ENCODE results near the gene HTR4. TPM values are rescaled to one million over a fixed set of nuclear protein-coding genes. Genes with fewer than 3 reads are reported as not detected.

The HTR4 gene
- total and polyA plus RNA-seq, 2 of the 4 experiments (the other 2 are of a cell fraction) = not detected

DNA sequence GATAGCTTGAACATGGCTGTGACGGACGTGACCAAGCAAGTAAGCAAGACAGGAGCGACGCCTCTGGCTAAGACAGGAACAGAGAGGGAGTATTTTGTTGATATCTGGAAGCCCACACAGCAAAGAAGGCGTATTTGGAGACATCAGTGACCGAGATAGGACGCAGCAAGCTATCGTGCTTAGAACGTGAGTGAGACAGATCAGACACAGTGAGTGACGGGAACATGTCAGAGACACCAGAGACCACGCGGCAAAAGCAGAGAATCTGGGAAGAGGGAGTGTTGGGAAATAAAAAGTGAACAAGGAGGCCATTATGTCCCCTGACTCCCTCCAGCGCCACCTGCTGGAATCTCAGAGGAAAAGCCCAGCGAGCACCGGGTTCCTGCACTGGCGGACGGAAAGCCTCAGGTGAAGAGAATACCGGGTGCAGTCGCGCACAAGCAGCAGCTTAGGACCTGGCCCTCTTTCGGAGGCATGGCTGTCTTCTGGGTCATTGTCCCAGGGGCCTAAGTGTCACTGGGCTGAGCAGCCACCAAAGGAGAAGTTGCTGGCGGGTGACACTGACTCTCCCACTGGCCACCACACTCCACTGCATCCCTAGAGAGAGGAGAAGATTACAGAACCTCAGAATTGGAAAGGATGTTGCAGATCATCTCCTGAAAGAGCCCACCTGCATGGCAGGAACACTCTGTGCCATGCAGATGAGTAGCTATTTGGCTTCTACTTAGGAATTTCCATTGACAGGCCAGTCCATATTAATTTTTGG lies 171.4 kb downstream of the HTR4 start (continued):
- TF ChIP-seq RAD21 (IDR thresholded peaks at IDR 0.05; ENCODE audit: low read length) (peak; percentile 44), POLR2A (IDR thresholded peaks at IDR 0.05; ENCODE audit: low read depth, low read length) (no peak)

DNA sequence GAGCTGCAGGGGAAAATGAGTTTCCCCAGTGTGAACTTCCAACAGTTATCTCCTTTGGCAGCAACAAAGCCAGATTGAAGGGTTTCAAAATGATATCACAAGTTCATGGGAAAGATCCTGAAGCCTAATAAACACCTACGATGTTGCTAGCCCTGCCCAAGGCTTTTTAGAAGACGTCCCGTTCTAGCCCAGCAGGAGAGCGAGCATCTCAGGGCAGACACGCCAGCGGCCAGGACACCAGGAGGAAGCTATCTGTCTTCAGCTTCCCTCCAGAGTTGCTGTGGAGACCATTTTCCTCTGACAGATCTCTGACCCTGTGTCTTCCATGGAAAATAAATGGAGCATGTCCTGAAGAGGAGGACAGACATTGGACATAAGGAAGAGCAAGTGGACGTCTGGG lies 172.1 kb downstream of the HTR4 start:
- Histone ChIP-seq H3K9ac (ENCODE audit: low read depth, low read length) (no peak overlapping the region), H3K9me1 (ENCODE audit: insufficient read depth, low read length) (no peaks in the 10 kb centered on the region), H2BK120ac (ENCODE audit: low read depth, low read length) (no peak overlapping the region), H3K14ac (replicated peaks; ENCODE audit: low read depth, low read length) (no peak overlapping the region), H2AK9ac (replicated peaks; ENCODE audit: low read depth, low read length, poor library complexity) (no peak overlapping the region), H4K8ac (ENCODE audit: low read depth in 2 of 2, low read length in 2 of 2) (no peak overlapping the region), H3K4me1 (ENCODE audit: control insufficient read depth, insufficient read depth, low read length) (no peaks in the 10 kb centered on the region), H3K56ac (ENCODE audit: extremely low read depth, insufficient read depth, low read length) (no peak overlapping the region), H2BK5ac (ENCODE audit: low read depth, low read length, poor library complexity, severe bottlenecking) (no peak overlapping the region), H3K4ac (ENCODE audit: low read depth, low read length) (no peak overlapping the region), H3K27ac (ENCODE audit: insufficient read depth, low read length) (no peak overlapping the region), H2AFZ (replicated peaks; ENCODE audit: low read length, poor library complexity) (no peak overlapping the region), H2BK15ac (ENCODE audit: low read depth, low read length) (no peak overlapping the region), H3K27me3 (ENCODE audit: control insufficient read depth, insufficient read depth, low read length) (peaks cover 19% of the 10 kb centered on the region), H4K5ac (ENCODE audit: low read depth, low read length) (no peak overlapping the region), H3K9me3 (ENCODE audit: control insufficient read depth, insufficient read depth, low read length) (no peaks in the 10 kb centered on the region), H3K79me1 (ENCODE audit: low read depth in 1 of 2, low read length in 2 of 2) (no peaks in the 10 kb centered on the region), H2BK20ac (ENCODE audit: low read depth, low read length) (no peak overlapping the region), H3K18ac (ENCODE audit: low read depth, low read length) (no peak overlapping the region), H2AK5ac (ENCODE audit: low read depth, low read length) (no peak overlapping the region), H3K36me3 (ENCODE audit: control insufficient read depth, insufficient read depth, low read length) (no peaks in the 10 kb centered on the region), H4K20me1 (ENCODE audit: insufficient read depth, low read length) (no peaks in the 10 kb centered on the region), H4K91ac (ENCODE audit: insufficient read depth, low read depth, low read length) (no peak overlapping the region), H3K4me3 (ENCODE audit: insufficient read depth, low read depth, low read length) (no peak overlapping the region), H3K23ac (ENCODE audit: low read depth, low read length) (no peak overlapping the region), H3K4me2 (ENCODE audit: low read depth, low read length) (no peak overlapping the region)
- no peak for DNase-seq
- no TSS peak for BruUV-seq (replicated peaks)
- CTCF ChIA-PET = interaction anchor here (0.5 to 1.8 kb wide), 5 partner anchors 15 to 643 kb away, joined by 3 to 11 read pairs (median 3); no protein-coding TSS in a partner anchor
- ATAC-seq (ENCODE audit: low read depth) = no peak
- intact Hi-C loops (cut with micrococcal nuclease) = loop anchor here (1.0 kb wide), 1 partner anchor 38 kb away; no protein-coding TSS in a partner anchor
- POLR2A ChIA-PET (ENCODE audit: unreplicated experiment) = no interaction called here
- dilution Hi-C loops (cut with HindIII; ENCODE audit: low sequenced_read_pairs, unreplicated experiment) = no loop called here
- in situ Hi-C loops (cut with MboI; ENCODE audit: low sequenced_read_pairs) = no loop called here
- WGBS, 2 experiments (ENCODE audit: extremely low coverage in 2 of 2, insufficient read length in 1 of 2) = 64% methylated on average over 7 of the region's 7 CpGs; no CpG with 5 or more reads in 1 of the 2 experiments
- no peak for TF ChIP-seq MXI1 (IDR thresholded peaks at IDR 0.05; ENCODE audit: borderline replicate concordance, low read depth, low read length)
- no peak for TF ChIP-seq RFX5 (IDR thresholded peaks at IDR 0.05; ENCODE audit: low read depth, low read length)
- TF ChIP-seq, protein P1, sequence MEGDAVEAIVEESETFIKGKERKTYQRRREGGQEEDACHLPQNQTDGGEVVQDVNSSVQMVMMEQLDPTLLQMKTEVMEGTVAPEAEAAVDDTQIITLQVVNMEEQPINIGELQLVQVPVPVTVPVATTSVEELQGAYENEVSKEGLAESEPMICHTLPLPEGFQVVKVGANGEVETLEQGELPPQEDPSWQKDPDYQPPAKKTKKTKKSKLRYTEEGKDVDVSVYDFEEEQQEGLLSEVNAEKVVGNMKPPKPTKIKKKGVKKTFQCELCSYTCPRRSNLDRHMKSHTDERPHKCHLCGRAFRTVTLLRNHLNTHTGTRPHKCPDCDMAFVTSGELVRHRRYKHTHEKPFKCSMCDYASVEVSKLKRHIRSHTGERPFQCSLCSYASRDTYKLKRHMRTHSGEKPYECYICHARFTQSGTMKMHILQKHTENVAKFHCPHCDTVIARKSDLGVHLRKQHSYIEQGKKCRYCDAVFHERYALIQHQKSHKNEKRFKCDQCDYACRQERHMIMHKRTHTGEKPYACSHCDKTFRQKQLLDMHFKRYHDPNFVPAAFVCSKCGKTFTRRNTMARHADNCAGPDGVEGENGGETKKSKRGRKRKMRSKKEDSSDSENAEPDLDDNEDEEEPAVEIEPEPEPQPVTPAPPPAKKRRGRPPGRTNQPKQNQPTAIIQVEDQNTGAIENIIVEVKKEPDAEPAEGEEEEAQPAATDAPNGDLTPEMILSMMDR (conservative IDR thresholded peaks at IDR 0.05; ENCODE audit: low read depth, low read length) = no peak
- no peak for TF ChIP-seq NFE2L2 (IDR thresholded peaks at IDR 0.05; ENCODE audit: low read depth, low read length)
- TF ChIP-seq MAZ (IDR thresholded peaks at IDR 0.05; ENCODE audit: borderline replicate concordance, low read depth, low read length) = no peak
- TF ChIP-seq CHD1 (IDR thresholded peaks at IDR 0.05; ENCODE audit: low read depth, low read length) = no peak
- no peak for TF ChIP-seq POLR2A (IDR thresholded peaks at IDR 0.05; ENCODE audit: low read depth, low read length)
- TF ChIP-seq, protein P2, sequence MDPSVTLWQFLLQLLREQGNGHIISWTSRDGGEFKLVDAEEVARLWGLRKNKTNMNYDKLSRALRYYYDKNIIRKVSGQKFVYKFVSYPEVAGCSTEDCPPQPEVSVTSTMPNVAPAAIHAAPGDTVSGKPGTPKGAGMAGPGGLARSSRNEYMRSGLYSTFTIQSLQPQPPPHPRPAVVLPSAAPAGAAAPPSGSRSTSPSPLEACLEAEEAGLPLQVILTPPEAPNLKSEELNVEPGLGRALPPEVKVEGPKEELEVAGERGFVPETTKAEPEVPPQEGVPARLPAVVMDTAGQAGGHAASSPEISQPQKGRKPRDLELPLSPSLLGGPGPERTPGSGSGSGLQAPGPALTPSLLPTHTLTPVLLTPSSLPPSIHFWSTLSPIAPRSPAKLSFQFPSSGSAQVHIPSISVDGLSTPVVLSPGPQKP (IDR thresholded peaks at IDR 0.05; ENCODE audit: borderline replicate concordance, low read depth, low read length) = no peak
- TF ChIP-seq MAFK (IDR thresholded peaks at IDR 0.05; ENCODE audit: low read depth, low read length) = no peak
- no peak for TF ChIP-seq CEBPB (IDR thresholded peaks at IDR 0.05; ENCODE audit: low read depth, low read length)
- TF ChIP-seq, protein P3, sequence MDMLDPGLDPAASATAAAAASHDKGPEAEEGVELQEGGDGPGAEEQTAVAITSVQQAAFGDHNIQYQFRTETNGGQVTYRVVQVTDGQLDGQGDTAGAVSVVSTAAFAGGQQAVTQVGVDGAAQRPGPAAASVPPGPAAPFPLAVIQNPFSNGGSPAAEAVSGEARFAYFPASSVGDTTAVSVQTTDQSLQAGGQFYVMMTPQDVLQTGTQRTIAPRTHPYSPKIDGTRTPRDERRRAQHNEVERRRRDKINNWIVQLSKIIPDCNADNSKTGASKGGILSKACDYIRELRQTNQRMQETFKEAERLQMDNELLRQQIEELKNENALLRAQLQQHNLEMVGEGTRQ (IDR thresholded peaks at IDR 0.05; ENCODE audit: low read depth, low read length) = no peak
- TF ChIP-seq SMC3 (IDR thresholded peaks at IDR 0.05; ENCODE audit: low read depth, low read length) = no peak

Measured in IMR-90 (cell line).